IMR-90 (cell line): Measurements from ENCODE around the gene ATG101. TPM values are rescaled to one million over a fixed set of nuclear protein-coding genes. Genes with fewer than 3 reads are reported as not detected.

Source experiments
- ATAC-seq: fragments of 200-7000 bp; cut with Tn5 transposase; 2 replicates; pipeline ENCODE4 v1.9.1; 2020; ENCODE audit warnings: low read depth, mild to moderate bottlenecking, moderate library complexity
- BruUV-seq: library from RNA; stranded (reverse); fragments of 400-500 nt; replicated peaks from 2 replicates; lab custom pipeline; 2021; lab: Mats Ljungman, UMichigan
- CTCF ChIA-PET: fragments of 300-600 bp; formaldehyde crosslinking; extraction: SDS; loops from one replicate; lab custom pipeline; 2021; ENCODE audit warnings: antibody characterized with exemption; lab: Yijun Ruan, JAX
- POLR2A ChIA-PET: fragments of 300-600 bp; sonication (Branson Sonifier 250); formaldehyde crosslinking; loops from one replicate; lab custom pipeline; 2022; ENCODE audit warnings: antibody characterized with exemption; ENCODE audit not compliant: unreplicated experiment; lab: Charles Lee
- DNase-seq: peaks from one replicate; pipeline ENCODE4 v3.0.0; 2013
- H2AFZ ChIP-seq: replicated peaks from 2 replicates; pipeline ENCODE3; 2013; ENCODE audit warnings: low read length, mild to moderate bottlenecking; ENCODE audit not compliant: poor library complexity
- H2AK5ac ChIP-seq: 2 replicates; pipeline ENCODE4 v1.6.1; 2013; ENCODE audit warnings: low read depth, low read length, inconsistent platforms
- H2AK9ac ChIP-seq: replicated peaks from 2 replicates; pipeline ENCODE3; 2013; ENCODE audit warnings: mild to moderate bottlenecking, low read depth, low read length, moderate library complexity; ENCODE audit not compliant: poor library complexity
- H2BK120ac ChIP-seq: 2 replicates; pipeline ENCODE4 v1.6.1; 2013; ENCODE audit warnings: low read depth, low read length, inconsistent platforms
- H2BK15ac ChIP-seq: 3 replicates; pipeline ENCODE4 v1.6.1; 2013; ENCODE audit warnings: low read depth, low read length, inconsistent platforms
- H2BK20ac ChIP-seq: 2 replicates; pipeline ENCODE4 v1.6.1; 2013; ENCODE audit warnings: low read depth, mild to moderate bottlenecking, inconsistent platforms, low read length, moderate library complexity
- H2BK5ac ChIP-seq: 2 replicates; pipeline ENCODE4 v1.6.1; 2013; ENCODE audit warnings: mild to moderate bottlenecking, low read depth, low read length, inconsistent platforms; ENCODE audit not compliant: poor library complexity, severe bottlenecking
- H3K14ac ChIP-seq: replicated peaks from 2 replicates; pipeline ENCODE4 v1.6.1; 2013; ENCODE audit warnings: low read depth, low read length, inconsistent platforms
- H3K18ac ChIP-seq: 2 replicates; pipeline ENCODE4 v1.6.1; 2013; ENCODE audit warnings: low read depth, low read length, control low read depth
- H3K23ac ChIP-seq: 2 replicates; pipeline ENCODE4 v1.6.1; 2013; ENCODE audit warnings: low read depth, low read length, inconsistent platforms
- H3K27ac ChIP-seq: 2 replicates; pipeline ENCODE4 v1.5.1; 2013; ENCODE audit warnings: mild to moderate bottlenecking, control low read depth, low read length; ENCODE audit not compliant: insufficient read depth
- H3K27me3 ChIP-seq: 2 replicates; pipeline ENCODE4 v1.6.1; 2013; ENCODE audit warnings: low read length; ENCODE audit not compliant: control insufficient read depth, insufficient read depth
- H3K36me3 ChIP-seq: 2 replicates; pipeline ENCODE4 v1.6.1; 2013; ENCODE audit warnings: low read length, mixed read lengths; ENCODE audit not compliant: control insufficient read depth, insufficient read depth
- H3K4ac ChIP-seq: 2 replicates; pipeline ENCODE4 v1.6.1; 2013; ENCODE audit warnings: low read depth, low read length, inconsistent platforms
- H3K4me1 ChIP-seq: 2 replicates; pipeline ENCODE4 v1.6.1; 2013; ENCODE audit warnings: low read length, mixed read lengths; ENCODE audit not compliant: control insufficient read depth, insufficient read depth
- H3K4me2 ChIP-seq: 2 replicates; pipeline ENCODE4 v1.6.1; 2013; ENCODE audit warnings: low read depth, mild to moderate bottlenecking, control low read depth, low read length, moderate library complexity
- H3K4me3 ChIP-seq: 2 replicates; pipeline ENCODE4 v1.5.1; 2013; ENCODE audit warnings: low read depth, mild to moderate bottlenecking, control low read depth, low read length, moderate library complexity; ENCODE audit not compliant: insufficient read depth
- H3K56ac ChIP-seq: 2 replicates; pipeline ENCODE4 v1.6.1; 2013; ENCODE audit warnings: low read length, inconsistent platforms; ENCODE audit not compliant: insufficient read depth; ENCODE audit errors: extremely low read depth
- H3K79me1 ChIP-seq, 2 experiments: 2 replicates each; pipeline ENCODE4 v1.6.1; 2013; ENCODE audit warnings: low read length in 2 of 2, inconsistent platforms in 1 of 2, low read depth in 1 of 2
- H3K9ac ChIP-seq: 2 replicates; pipeline ENCODE4 v1.6.1; 2013; ENCODE audit warnings: low read depth, low read length, control low read depth
- H3K9me1 ChIP-seq: 2 replicates; pipeline ENCODE4 v1.6.1; 2013; ENCODE audit warnings: low read length, inconsistent platforms; ENCODE audit not compliant: insufficient read depth
- H3K9me3 ChIP-seq: 2 replicates; pipeline ENCODE4 v1.6.1; 2013; ENCODE audit warnings: low read length; ENCODE audit not compliant: control insufficient read depth, insufficient read depth
- H4K20me1 ChIP-seq: 2 replicates; pipeline ENCODE4 v1.6.1; 2013; ENCODE audit warnings: low read length, inconsistent platforms; ENCODE audit not compliant: insufficient read depth
- H4K5ac ChIP-seq: 2 replicates; pipeline ENCODE4 v1.6.1; 2013; ENCODE audit warnings: mild to moderate bottlenecking, low read depth, low read length, control low read depth
- H4K8ac ChIP-seq, 2 experiments: 2 replicates each; pipeline ENCODE4 v1.6.1; 2013; ENCODE audit warnings: low read depth in 2 of 2, low read length in 2 of 2, control low read depth in 1 of 2, inconsistent platforms in 1 of 2
- H4K91ac ChIP-seq: 2 replicates; pipeline ENCODE4 v1.6.1; 2013; ENCODE audit warnings: low read depth, low read length, inconsistent platforms; ENCODE audit not compliant: insufficient read depth
- MAFK ChIP-seq: IDR thresholded peaks from 2 replicates; pipeline ENCODE4 v1.6.1; 2012; ENCODE audit warnings: low read depth, low read length, improper control_type of control experiment
- MAZ ChIP-seq: IDR thresholded peaks from 2 replicates; pipeline ENCODE4 v1.6.1; 2012; ENCODE audit warnings: low read depth, mild to moderate bottlenecking, low read length, improper control_type of control experiment, moderate library complexity, borderline replicate concordance
- WGBS, 2 experiments: methylation state at CpG; one replicate each; pipeline versions ENCODE4 v1.1.5 to v1.1.7; 2013; ENCODE audit warnings: missing lambda C conversion rate in 2 of 2; ENCODE audit not compliant: insufficient read length in 1 of 2; ENCODE audit errors: extremely low coverage in 2 of 2; 5-methylcytosine and 5-hydroxymethylcytosine counted together
- dilution Hi-C: fragments of 300-500 bp; cut with HindIII; formaldehyde crosslinking; loops from one replicate; pipeline ENCODE4 v1.14.3; 2018; ENCODE audit warnings: low sequenced_read_pairs; ENCODE audit not compliant: unreplicated experiment
- in situ Hi-C: fragments of 300-500 bp; cut with MboI; formaldehyde crosslinking; loops from 3 replicates; pipeline ENCODE4 v1.14.3; 2019; ENCODE audit warnings: low sequenced_read_pairs, inconsistent platforms, mixed read lengths
- intact Hi-C: fragments of 100-400 bp; cut with micrococcal nuclease; formaldehyde crosslinking; loops from 2 replicates; pipeline ENCODE4 v1.10.0; 2022
- polyA plus RNA-seq, 3 experiments: library from polyadenylated mRNA; depleted of rRNA; stranded (reverse); fragments of >200 nt; gene quantifications; 2 replicates each; pipeline ENCODE4 v1.2.3, GENCODE V29; 2012; ENCODE audit warnings: low replicate concordance in 1 of 3
- total RNA-seq: library from RNA; depleted of rRNA; stranded (reverse); fragments of >200 nt; gene quantifications from 2 replicates; pipeline ENCODE4 v1.2.3, GENCODE V29; 2012

Gene ATG101
- total and polyA plus RNA-seq, 2 of the 4 experiments (the other 2 are of a cell fraction): 93.9 to 167 TPM

GRCh38 chr12:52081263-52081733 lies 11.5 kb downstream of the ATG101 start:
- intact Hi-C loops (no loop called here), dilution Hi-C loops (no loop called here), in situ Hi-C loops (loop anchor here (5.0 kb wide), 1 partner anchor 54 kb away; no protein-coding TSS in a partner anchor)
- no TSS peak for BruUV-seq
- WGBS, 2 experiments: no CpG with 5 or more reads among the region's 9 CpGs
- peak overlapping the region; percentile 37; the same call in 2 of the 3 replicates for H2BK15ac ChIP-seq
- H2AFZ ChIP-seq: peak overlapping the region; percentile 19
- peaks cover 30% of the 10 kb centered on the region for H3K4me1 ChIP-seq
- H3K18ac ChIP-seq: peak overlapping the region; percentile 11; the same call in 1 of the 2 replicates
- no peaks in the 10 kb centered on the region for H3K27me3 ChIP-seq
- peak overlapping the region; percentile 53; the same call in 1 of the 2 replicates for H2BK20ac ChIP-seq
- no peak overlapping the region for H3K4me3 ChIP-seq
- H4K20me1 ChIP-seq: peaks cover 44% of the 10 kb centered on the region
- DNase-seq: no peak
- TF ChIP-seq MAZ (peak; percentile 26; the same call in 1 of the 2 replicates), MAFK (no peak)
- peaks cover 24% of the 10 kb centered on the region for H3K36me3 ChIP-seq
- H3K14ac ChIP-seq: peak overlapping the region; percentile 77
- ChIA-PET POLR2A (interaction anchor here (2.0 kb wide), 1 partner anchor 56 kb away, joined by 6 read pairs; no protein-coding TSS in a partner anchor), CTCF (interaction anchor here (1.5 to 4.2 kb wide), 2 partner anchors 12 to 56 kb away, joined by 3 to 55 read pairs; no protein-coding TSS in a partner anchor)
- peak overlapping the region; percentile 66 for H3K27ac ChIP-seq
- H3K9me3 ChIP-seq: no peaks in the 10 kb centered on the region
- peak overlapping the region; percentile 80 for H2AK9ac ChIP-seq
- peak overlapping the region; percentile 77 for H3K23ac ChIP-seq
- H2BK120ac ChIP-seq: peak overlapping the region; percentile 83
- 0 out of 2 replicates have a peak overlapping the region, but pooled peaks have one; percentile 8 for H3K56ac ChIP-seq
- H3K4ac ChIP-seq: peak overlapping the region; percentile 87
- H2BK5ac ChIP-seq: peak overlapping the region; percentile 64
- peak; percentile 1; the same call in 1 of the 2 replicates for ATAC-seq
- H3K9ac ChIP-seq: peak overlapping the region; percentile 26
- H3K79me1 ChIP-seq: peaks cover 16 to 47% of the 10 kb centered on the region in 2 experiments
- H4K91ac ChIP-seq: peak overlapping the region; percentile 81
- H4K5ac ChIP-seq: peak overlapping the region; percentile 11; the same call in 1 of the 2 replicates
- H3K9me1 ChIP-seq: peaks cover 6% of the 10 kb centered on the region
- peak overlapping the region; percentile 22 to 78; a peak in 3 of 4 replicates for H4K8ac ChIP-seq
- H2AK5ac ChIP-seq: peak overlapping the region; percentile 83
- peak overlapping the region; percentile 47; the same call in 1 of the 2 replicates for H3K4me2 ChIP-seq
